HL-60 (cell line): Measurements from ENCODE around the gene CTNND2.

Experiments
- GABPA ChIP-seq: IDR thresholded peaks from 2 replicates; pipeline ENCODE4 v1.6.1; 2012; ENCODE audit warnings: low read depth
- POLR2AphosphoS5 ChIP-seq: IDR thresholded peaks from 2 replicates; pipeline ENCODE4 v1.6.1; 2012; ENCODE audit warnings: low read depth
- TF ChIP-seq, protein P1 (sequence below): IDR thresholded peaks from one replicate; pipeline ENCODE4 v1.5.1; 2011; ENCODE audit warnings: low read length, control low read depth, inconsistent platforms; ENCODE audit not compliant: insufficient read depth

DNA sequence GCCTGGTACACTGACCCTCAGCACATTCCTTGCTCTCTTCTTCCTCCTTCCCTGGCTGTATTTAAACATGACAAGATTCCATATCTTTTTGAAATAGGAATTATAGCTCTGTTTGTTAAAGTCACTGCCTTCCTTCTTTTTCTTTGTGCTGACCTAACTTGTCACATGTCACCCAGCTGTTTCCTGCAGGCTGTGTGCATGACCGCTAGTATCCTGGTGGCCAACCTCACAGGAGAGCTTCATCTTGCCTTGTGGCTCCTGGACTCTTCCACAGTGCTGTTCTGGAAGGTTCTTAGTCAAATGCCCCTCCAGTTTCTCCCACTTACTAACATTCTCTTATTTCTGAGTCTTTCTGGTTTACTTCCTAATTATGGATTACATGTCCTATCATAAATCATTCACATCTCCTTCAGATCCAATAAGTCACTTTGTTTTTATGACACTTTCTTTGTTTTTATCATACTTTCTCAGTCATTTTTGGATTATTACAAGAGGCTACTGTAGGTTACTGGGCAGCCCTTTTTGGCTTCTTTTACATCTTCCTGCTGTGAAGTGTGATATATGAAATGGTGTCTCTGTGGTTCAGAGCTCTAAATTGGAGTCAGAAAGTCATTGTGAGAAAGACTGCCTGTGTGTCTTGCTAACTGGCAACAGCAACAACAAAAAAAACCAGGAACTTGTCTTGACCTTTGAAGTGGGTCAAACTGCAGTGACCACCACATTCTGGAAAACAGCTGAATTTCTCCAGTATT lies 679.6 kb downstream of the CTNND2 start:
- TF ChIP-seq POLR2AphosphoS5: no peak
- TF ChIP-seq, protein P1, sequence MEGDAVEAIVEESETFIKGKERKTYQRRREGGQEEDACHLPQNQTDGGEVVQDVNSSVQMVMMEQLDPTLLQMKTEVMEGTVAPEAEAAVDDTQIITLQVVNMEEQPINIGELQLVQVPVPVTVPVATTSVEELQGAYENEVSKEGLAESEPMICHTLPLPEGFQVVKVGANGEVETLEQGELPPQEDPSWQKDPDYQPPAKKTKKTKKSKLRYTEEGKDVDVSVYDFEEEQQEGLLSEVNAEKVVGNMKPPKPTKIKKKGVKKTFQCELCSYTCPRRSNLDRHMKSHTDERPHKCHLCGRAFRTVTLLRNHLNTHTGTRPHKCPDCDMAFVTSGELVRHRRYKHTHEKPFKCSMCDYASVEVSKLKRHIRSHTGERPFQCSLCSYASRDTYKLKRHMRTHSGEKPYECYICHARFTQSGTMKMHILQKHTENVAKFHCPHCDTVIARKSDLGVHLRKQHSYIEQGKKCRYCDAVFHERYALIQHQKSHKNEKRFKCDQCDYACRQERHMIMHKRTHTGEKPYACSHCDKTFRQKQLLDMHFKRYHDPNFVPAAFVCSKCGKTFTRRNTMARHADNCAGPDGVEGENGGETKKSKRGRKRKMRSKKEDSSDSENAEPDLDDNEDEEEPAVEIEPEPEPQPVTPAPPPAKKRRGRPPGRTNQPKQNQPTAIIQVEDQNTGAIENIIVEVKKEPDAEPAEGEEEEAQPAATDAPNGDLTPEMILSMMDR: no peak
- TF ChIP-seq GABPA: no peak
